Urinary bladder (tissue), 4 donors: ENCODE data around the gene KCTD16. TPM values are rescaled to one million over a fixed set of nuclear protein-coding genes. Genes with fewer than 3 reads are reported as not detected.

Experiments used
- DNase-seq: peaks from one replicate; pipeline ENCODE4 v3.0.0-alpha.2; 2015; ENCODE audit errors: extremely low spot score
- H3K27ac ChIP-seq: one replicate; pipeline ENCODE4 v1.5.1; 2013; ENCODE audit warnings: low read depth, mild to moderate bottlenecking, moderate library complexity
- H3K36me3 ChIP-seq: one replicate; pipeline ENCODE4 v1.6.1; 2013; ENCODE audit warnings: mild to moderate bottlenecking, moderate library complexity; ENCODE audit not compliant: insufficient read depth
- H3K4me1 ChIP-seq: one replicate; pipeline ENCODE4 v1.6.1; 2013; ENCODE audit warnings: mild to moderate bottlenecking, moderate library complexity; ENCODE audit not compliant: insufficient read depth
- H3K4me3 ChIP-seq: one replicate; pipeline ENCODE4 v1.5.1; 2013; ENCODE audit warnings: low read depth, low read length
- WGBS: extraction: QIAGEN DNeasy Blood & Tissue Kit; methylation state at CpG from one replicate; pipeline ENCODE4 v1.1.7; 2013; 5-methylcytosine and 5-hydroxymethylcytosine counted together
- polyA plus RNA-seq: library from polyadenylated mRNA; stranded (reverse); fragments of 200-250 nt; gene quantifications from one replicate; pipeline ENCODE4 v1.2.3, GENCODE V29; 2013
- total RNA-seq: library from RNA; depleted of rRNA; stranded (reverse); fragments of >200 nt; gene quantifications from one replicate; pipeline ENCODE4 v1.2.3, GENCODE V29; 2014
- donor health status: healthy with polysubstance abuse.
- donor health status: healthy.

KCTD16 gene
- total and polyA plus RNA-seq, 2 donors: 0.06 to 1.6 TPM

- H3K27ac ChIP-seq: no peak overlapping the region
These were observed 12.7 kb downstream of the KCTD16 start for GRCh38 chr5:144183254-144183889.

GRCh38 chr5:144187699-144188294, 17.1 kb downstream of the KCTD16 start:
- Histone ChIP-seq H3K4me1 (peaks cover 1% of the 10 kb centered on the region), H3K4me3 (no peak overlapping the region), H3K36me3 (no peaks in the 10 kb centered on the region), H3K27ac (peak overlapping the region; percentile 50)
- WGBS: 2% methylated on average over 2 of the region's 2 CpGs
- peak; percentile 35 for DNase-seq

More at GRCh38 chr5:144183254-144183889, 12.7 kb downstream of the KCTD16 start:
- Histone ChIP-seq H3K4me3 (no peak overlapping the region), H3K4me1 (no peaks in the 10 kb centered on the region), H3K36me3 (no peaks in the 10 kb centered on the region)
- 21% methylated on average over 4 of the region's 4 CpGs for WGBS
- no peak for DNase-seq

DNA sequence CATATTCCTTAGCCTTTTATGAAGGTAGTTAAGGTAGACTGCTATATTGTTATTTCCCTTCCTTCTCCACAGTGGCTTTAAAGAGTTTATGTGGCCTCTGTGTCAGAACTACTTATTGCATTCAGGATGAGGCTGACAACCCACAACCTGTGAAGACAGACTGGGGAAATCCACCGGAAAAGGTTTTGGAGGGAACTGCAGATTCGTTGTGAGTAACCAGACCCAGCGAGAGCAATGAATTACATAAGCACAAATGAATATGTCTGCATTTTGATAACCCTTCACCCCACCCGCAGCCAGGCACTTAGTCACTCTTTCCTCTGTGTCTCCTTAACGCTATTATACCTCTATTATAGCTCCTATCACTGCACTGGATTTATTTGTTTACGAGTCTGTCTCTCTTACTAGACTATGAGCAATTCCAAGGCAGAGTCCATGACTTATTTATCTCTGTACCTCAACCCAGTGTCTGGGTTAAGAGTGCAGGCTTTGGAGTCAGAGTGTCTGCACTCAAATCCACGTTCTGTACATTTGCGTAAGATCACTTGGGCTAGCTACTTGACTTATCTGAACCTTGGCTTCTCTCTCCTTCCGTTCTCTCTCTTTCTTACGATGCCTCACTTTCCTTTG, 19.2 kb downstream of the KCTD16 start:
- H3K4me3 ChIP-seq: no peak overlapping the region
- H3K36me3 ChIP-seq: no peaks in the 10 kb centered on the region
- DNase-seq: no peak
- peaks cover 1% of the 10 kb centered on the region for H3K4me1 ChIP-seq
- H3K27ac ChIP-seq: no peak overlapping the region
- 27% methylated on average over 10 of the region's 10 CpGs for WGBS

- Histone ChIP-seq H3K27ac (no peak overlapping the region), H3K36me3 (no peaks in the 10 kb centered on the region), H3K4me1 (peaks cover 1% of the 10 kb centered on the region), H3K4me3 (peak overlapping the region; percentile 12)
- WGBS: 85% methylated on average over 3 of the region's 3 CpGs
- DNase-seq: no peak
These were observed 20.9 kb downstream of the KCTD16 start for GRCh38 chr5:144191531-144191930.

DNA sequence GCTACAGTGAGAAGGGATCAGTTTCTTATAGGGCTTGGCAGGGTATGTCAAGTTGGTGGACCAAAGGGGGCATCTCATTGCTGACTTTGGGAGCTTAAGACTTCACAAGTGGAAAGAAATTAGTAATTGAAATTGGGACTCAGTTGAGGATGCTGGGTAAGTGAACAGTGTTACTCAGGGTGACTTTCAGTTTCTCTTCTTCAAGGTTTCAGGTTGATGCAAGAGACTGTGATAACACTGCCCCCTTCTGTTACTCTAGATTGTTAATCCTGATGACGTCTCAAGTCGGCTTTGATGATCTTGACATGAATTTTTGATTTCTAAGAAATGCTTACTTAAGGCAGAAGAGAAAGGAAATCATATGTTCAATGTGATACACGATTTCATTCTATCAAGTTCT, 21.3 kb downstream of the KCTD16 start:
- 36% methylated on average over 3 of the region's 3 CpGs for WGBS
- no peak for DNase-seq
- no peaks in the 10 kb centered on the region for H3K36me3 ChIP-seq
- H3K27ac ChIP-seq: no peak overlapping the region
- peak overlapping the region; percentile 12 for H3K4me3 ChIP-seq
- peaks cover 1% of the 10 kb centered on the region for H3K4me1 ChIP-seq

- H3K27ac ChIP-seq: no peak overlapping the region
- H3K36me3 ChIP-seq: no peaks in the 10 kb centered on the region
- DNase-seq: no peak
- H3K4me1 ChIP-seq: peaks cover 1% of the 10 kb centered on the region
- no peak overlapping the region for H3K4me3 ChIP-seq
These were observed 22.0 kb downstream of the KCTD16 start for GRCh38 chr5:144192661-144193060.

- no peak for DNase-seq
- 83% methylated on average over 2 of the region's 2 CpGs for whole genome bisulfite sequencing
- H3K27ac ChIP-seq: no peak overlapping the region
- H3K4me3 ChIP-seq: no peak overlapping the region
- H3K36me3 ChIP-seq: no peaks in the 10 kb centered on the region
- H3K4me1 ChIP-seq: peaks cover 1% of the 10 kb centered on the region
These were observed 23.5 kb downstream of the KCTD16 start for GRCh38 chr5:144194144-144194543.

DNA sequence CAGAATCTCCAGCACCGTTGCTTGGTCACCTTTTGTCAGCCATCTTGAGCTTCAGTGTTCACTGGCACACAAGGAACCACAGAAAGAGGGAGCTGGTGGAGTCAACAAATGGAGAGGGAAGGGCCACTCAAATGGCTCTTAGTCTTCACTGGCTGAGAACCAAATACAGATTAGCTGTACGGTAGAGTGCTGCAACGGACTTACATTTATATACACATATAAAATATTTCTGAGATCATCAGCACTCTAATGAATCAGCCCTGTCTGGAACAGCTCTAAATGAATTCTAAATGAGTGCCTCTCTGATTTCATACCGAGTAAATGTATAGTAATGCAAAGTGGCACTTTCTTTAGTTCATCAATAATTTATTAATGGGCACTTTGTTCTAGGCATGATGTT, 24.8 kb downstream of the KCTD16 start:
- Histone ChIP-seq H3K36me3 (no peaks in the 10 kb centered on the region), H3K27ac (no peak overlapping the region), H3K4me3 (no peak overlapping the region), H3K4me1 (peaks cover 1% of the 10 kb centered on the region)
- DNase-seq: no peak
- WGBS: 30% methylated on average over 4 of the region's 4 CpGs

- Histone ChIP-seq H3K4me1 (no peaks in the 10 kb centered on the region), H3K36me3 (no peaks in the 10 kb centered on the region), H3K27ac (no peak overlapping the region), H3K4me3 (no peak overlapping the region)
- DNase-seq: no peak
- WGBS: 78% methylated on average over 1 of the region's 1 CpG
These were observed 25.9 kb downstream of the KCTD16 start for GRCh38 chr5:144196612-144197011.

GRCh38 chr5:144198386-144198785, 27.7 kb downstream of the KCTD16 start:
- Histone ChIP-seq H3K4me1 (no peaks in the 10 kb centered on the region), H3K4me3 (no peak overlapping the region), H3K27ac (no peak overlapping the region), H3K36me3 (no peaks in the 10 kb centered on the region)
- WGBS: 60% methylated on average over 3 of the region's 3 CpGs
- no peak for DNase-seq

GRCh38 chr5:144201588-144201987, 30.9 kb downstream of the KCTD16 start:
- DNase-seq: no peak
- Histone ChIP-seq H3K27ac (no peak overlapping the region), H3K4me3 (no peak overlapping the region), H3K36me3 (no peaks in the 10 kb centered on the region), H3K4me1 (no peaks in the 10 kb centered on the region)
- 44% methylated on average over 5 of the region's 5 CpGs for WGBS

- H3K27ac ChIP-seq: no peak overlapping the region
- no peak for DNase-seq
These were observed 31.4 kb downstream of the KCTD16 start for GRCh38 chr5:144202072-144202471.

DNA sequence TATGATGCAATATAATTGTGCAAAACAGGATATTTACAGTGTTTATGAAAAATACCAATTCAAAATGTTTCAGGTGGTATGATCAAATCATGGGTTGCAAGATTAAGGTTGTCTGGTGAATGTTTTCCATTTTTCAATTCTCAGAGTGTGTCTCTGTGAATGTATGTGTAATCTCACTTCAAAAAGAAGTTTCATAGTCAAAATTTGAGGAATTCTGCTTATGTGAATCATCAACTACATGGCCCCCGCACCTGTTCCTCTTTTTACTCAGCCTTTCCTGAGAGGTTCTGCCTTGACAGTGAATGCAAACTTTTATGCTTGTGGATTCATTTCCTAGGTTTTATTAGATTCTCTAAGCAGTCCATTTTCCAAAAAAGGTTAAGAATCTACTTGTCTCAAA, 32.1 kb downstream of the KCTD16 start:
- Histone ChIP-seq H3K4me3 (no peak overlapping the region), H3K4me1 (no peaks in the 10 kb centered on the region), H3K36me3 (no peaks in the 10 kb centered on the region), H3K27ac (no peak overlapping the region)
- 78% methylated on average over 1 of the region's 1 CpG for WGBS
- DNase-seq: no peak

More at GRCh38 chr5:144202072-144202471, 31.4 kb downstream of the KCTD16 start:
- Histone ChIP-seq H3K36me3 (no peaks in the 10 kb centered on the region), H3K4me3 (no peak overlapping the region), H3K4me1 (no peaks in the 10 kb centered on the region)
- WGBS: 17% methylated on average over 10 of the region's 10 CpGs
